H1 (cell line): Measurements from ENCODE around the gene NSUN7. TPM values are rescaled to one million over a fixed set of nuclear protein-coding genes. Genes with fewer than 3 reads are reported as not detected.

Source experiments
- CTCF ChIA-PET: fragments of 300-600 bp; sonication (Branson Sonifier 250); formaldehyde crosslinking; loops from one replicate; lab custom pipeline; 2021; ENCODE audit not compliant: partially characterized antibody; lab: Charles Lee
- POLR2A ChIA-PET: fragments of 300-600 bp; sonication (Branson Sonifier 250); formaldehyde crosslinking; loops from one replicate; lab custom pipeline; 2021; ENCODE audit warnings: inconsistent platforms; ENCODE audit not compliant: partially characterized antibody; lab: Charles Lee
- DNase-seq, 2 experiments: peaks; one replicate each; pipeline versions ENCODE4 v3.0.0 to v3.0.0-alpha.2; 2010 to 2022; ENCODE audit warnings: low spot score in 2 of 2, low read depth in 1 of 2, mixed read lengths in 1 of 2
- FAIRE-seq: peaks from 2 replicates; lab custom pipeline; 2011; peaks lifted over from hg19 to GRCh38; lab: Jason Lieb, UNC
- H2AFZ ChIP-seq: 2 replicates; pipeline ENCODE4 v1.8.1; 2012; ENCODE audit warnings: low read length, inconsistent platforms
- H2AK5ac ChIP-seq: 2 replicates; pipeline ENCODE4 v1.6.1; 2013; ENCODE audit warnings: low read depth, low read length
- H2BK120ac ChIP-seq: replicated peaks from 2 replicates; pipeline ENCODE3; 2013; ENCODE audit warnings: low read depth, low read length, inconsistent platforms
- H2BK12ac ChIP-seq: 2 replicates; pipeline ENCODE4 v1.6.1; 2013; ENCODE audit warnings: low read depth, low read length
- H2BK15ac ChIP-seq: 2 replicates; pipeline ENCODE4 v1.6.1; 2013; ENCODE audit warnings: low read length
- H2BK20ac ChIP-seq: 2 replicates; pipeline ENCODE4 v1.6.1; 2013; ENCODE audit warnings: low read length
- H2BK5ac ChIP-seq: 2 replicates; pipeline ENCODE4 v1.6.1; 2013; ENCODE audit warnings: low read depth, low read length
- H3K14ac ChIP-seq: 2 replicates; pipeline ENCODE4 v1.6.1; 2013; ENCODE audit warnings: inconsistent platforms; ENCODE audit not compliant: insufficient read length
- H3K18ac ChIP-seq: 2 replicates; pipeline ENCODE4 v1.6.1; 2013; ENCODE audit warnings: low read length; ENCODE audit errors: extremely low read depth
- H3K23ac ChIP-seq: 2 replicates; pipeline ENCODE4 v1.6.1; 2013; ENCODE audit warnings: inconsistent platforms; ENCODE audit not compliant: insufficient read length
- H3K23me2 ChIP-seq: 2 replicates; pipeline ENCODE4 v1.6.1; 2013; ENCODE audit warnings: low read depth, low read length
- H3K27ac ChIP-seq: 2 replicates; pipeline ENCODE4 v1.6.1; 2011; ENCODE audit warnings: low read depth, low read length, inconsistent platforms
- H3K27me3 ChIP-seq, 4 experiments: replicated peaks in 1 of 4; 1 replicate in 1 of 4; 2 replicates in 3 of 4; pipeline versions ENCODE4 v1.6.1 to v1.8.1; 2011 to 2013; ENCODE audit warnings: low read length in 3 of 4, mild to moderate bottlenecking in 3 of 4, inconsistent platforms in 2 of 4, mixed read lengths in 2 of 4, moderate library complexity in 1 of 4; ENCODE audit not compliant: control insufficient read depth in 3 of 4, insufficient read depth in 3 of 4; ENCODE audit errors: extremely low read depth in 1 of 4
- H3K36me3 ChIP-seq, 4 experiments: 2 replicates each; pipeline versions ENCODE4 v1.6.1 to v1.8.1; 2011 to 2013; ENCODE audit warnings: mild to moderate bottlenecking in 4 of 4, low read length in 3 of 4, moderate library complexity in 2 of 4, control low read depth in 1 of 4, inconsistent platforms in 1 of 4; ENCODE audit not compliant: insufficient read depth in 4 of 4, control insufficient read depth in 2 of 4
- H3K4ac ChIP-seq: replicated peaks from 2 replicates; pipeline ENCODE3; 2013; ENCODE audit warnings: low read length, low read depth, mixed read lengths, inconsistent platforms; ENCODE audit not compliant: insufficient read length
- H3K4me1 ChIP-seq, 4 experiments: replicated peaks in 1 of 4; 1 replicate in 1 of 4; 2 replicates in 3 of 4; pipeline versions ENCODE4 v1.6.1 to v1.8.1; 2011 to 2013; ENCODE audit warnings: low read length in 3 of 4, inconsistent platforms in 2 of 4, mixed read lengths in 1 of 4; ENCODE audit not compliant: insufficient read depth in 4 of 4, control insufficient read depth in 3 of 4
- H3K4me2 ChIP-seq, 2 experiments: 2 replicates each; pipeline versions ENCODE4 v1.6.1 to v1.8.1; 2011 to 2013; ENCODE audit warnings: low read depth in 2 of 2, low read length in 2 of 2, control low read depth in 1 of 2, inconsistent platforms in 1 of 2, mild to moderate bottlenecking in 1 of 2; ENCODE audit not compliant: insufficient read depth in 1 of 2
- H3K4me3 ChIP-seq, 4 experiments: fragments of 200-600, 300-600 bp in 1 of 4; sonication (generic), shearing (Covaris generic), sonication (Bioruptor Twin) in 1 of 4; 2 replicates each; pipeline versions ENCODE4 v1.5.1 to v1.8.1; 2011 to 2016; ENCODE audit warnings: low read length in 4 of 4, low read depth in 3 of 4, control low read depth in 2 of 4, inconsistent platforms in 2 of 4, mild to moderate bottlenecking in 2 of 4, mixed read lengths in 1 of 4, moderate library complexity in 1 of 4; ENCODE audit not compliant: insufficient read depth in 2 of 4; ENCODE audit errors: extremely low read depth in 1 of 4
- H3K56ac ChIP-seq: replicated peaks from 2 replicates; pipeline ENCODE3; 2013; ENCODE audit warnings: low read depth, mild to moderate bottlenecking, mixed read lengths, low read length, inconsistent platforms; ENCODE audit not compliant: insufficient read length
- H3K79me1 ChIP-seq: 2 replicates; pipeline ENCODE4 v1.6.1; 2013; ENCODE audit warnings: low read depth, low read length, control low read depth
- H3K79me2 ChIP-seq, 2 experiments: 2 replicates each; pipeline versions ENCODE4 v1.6.1 to v1.8.1; 2012 to 2013; ENCODE audit warnings: low read length in 2 of 2, mild to moderate bottlenecking in 2 of 2, inconsistent platforms in 1 of 2; ENCODE audit not compliant: insufficient read depth in 2 of 2, control insufficient read depth in 1 of 2
- H3K9ac ChIP-seq, 4 experiments: replicated peaks in 1 of 4; 1 replicate in 1 of 4; 2 replicates in 3 of 4; pipeline versions ENCODE4 v1.6.1 to v1.8.1; 2011 to 2013; ENCODE audit warnings: low read depth in 3 of 4, low read length in 3 of 4, control low read depth in 2 of 4, mild to moderate bottlenecking in 2 of 4, moderate library complexity in 2 of 4, inconsistent platforms in 1 of 4; ENCODE audit errors: extremely low read depth in 1 of 4
- H3K9me3 ChIP-seq, 2 experiments: 2 replicates each; pipeline versions ENCODE4 v1.6.1 to v1.8.1; 2012 to 2013; ENCODE audit warnings: mild to moderate bottlenecking in 2 of 2, moderate library complexity in 2 of 2, control low read depth in 1 of 2, inconsistent platforms in 1 of 2, low read depth in 1 of 2, low read length in 1 of 2, mixed read lengths in 1 of 2; ENCODE audit not compliant: insufficient read depth in 2 of 2
- H4K20me1 ChIP-seq, 2 experiments: replicated peaks in 1 of 2; 2 replicates each; pipeline versions ENCODE3 to v1.8.1; 2011 to 2013; ENCODE audit warnings: inconsistent platforms in 2 of 2, low read length in 2 of 2, mild to moderate bottlenecking in 1 of 2; ENCODE audit not compliant: insufficient read depth in 2 of 2, control insufficient read depth in 1 of 2
- H4K5ac ChIP-seq: 2 replicates; pipeline ENCODE4 v1.6.1; 2013; ENCODE audit warnings: low read length, low read depth, mixed read lengths, inconsistent platforms; ENCODE audit not compliant: insufficient read length
- H4K8ac ChIP-seq: 2 replicates; pipeline ENCODE4 v1.8.0; 2013; ENCODE audit warnings: mild to moderate bottlenecking, moderate library complexity, low read length, inconsistent platforms; ENCODE audit not compliant: insufficient read depth; ENCODE audit errors: extremely low read depth
- H4K91ac ChIP-seq: replicated peaks from 2 replicates; pipeline ENCODE3; 2013; ENCODE audit warnings: low read length, mixed read lengths, inconsistent platforms; ENCODE audit not compliant: insufficient read length
- PHF8 ChIP-seq: fragments of 200-600 bp; sonication (generic); conservative IDR thresholded peaks from 2 replicates; pipeline ENCODE4 v1.7.1; 2012; ENCODE audit warnings: low read depth, mild to moderate bottlenecking, inconsistent platforms, low read length, moderate library complexity
- WGBS, 2 experiments: shearing (Covaris generic) in 1 of 2; methylation state at CpG; one replicate each; pipeline versions ENCODE4 v1.1.6 to v1.1.7; 2013 to 2015; ENCODE audit warnings: low lambda C conversion rate in 2 of 2, mixed read lengths in 2 of 2, inconsistent platforms in 1 of 2, low coverage in 1 of 2, missing lambda C conversion rate in 1 of 2; ENCODE audit not compliant: insufficient replicate concordance in 2 of 2, insufficient coverage in 1 of 2, insufficient read length in 1 of 2; ENCODE audit errors: extremely low coverage in 1 of 2, missing lambda C conversion rate in 1 of 2; 5-methylcytosine and 5-hydroxymethylcytosine counted together
- polyA plus RNA-seq, 7 experiments: library from polyadenylated mRNA; depleted of rRNA in 3 of 7; stranded (reverse) in 5 of 7; unstranded in 2 of 7; fragments of >200 nt in 5 of 7; fragments of 200-250 nt in 2 of 7; gene quantifications; 1 replicate in 5 of 7; 2 replicates in 1 of 7; 4 replicates in 1 of 7; pipeline versions ENCODE4 v1.2.1 to v1.2.3, GENCODE V29; 2011 to 2013; ENCODE audit warnings: missing spikeins in 2 of 7, mixed read lengths in 2 of 7
- total RNA-seq: library from RNA; stranded (reverse); fragmentation: NEBNext Ultra II Directional; extraction: Animal tissue kit (Norgen Biotek cat#: 25700); gene quantifications from 2 replicates; pipeline ENCODE4 v1.2.1, GENCODE V29; 2021

The NSUN7 gene
- total and polyA plus RNA-seq, 2 of the 8 experiments (the other 6 are each of a cell fraction or from before 2014, with no cell fraction given), result 8.8 to 24.4 TPM

GRCh38 chr4:40702800-40703151 lies 47.0 kb upstream of the NSUN7 start:
- Histone ChIP-seq H3K4me2 (no peak overlapping the region), H4K20me1 (no peaks in the 10 kb centered on the region), H3K27ac (no peak overlapping the region), H4K91ac (no peak overlapping the region), H2BK12ac (no peak overlapping the region), H3K4me3 (no peak overlapping the region), H3K23me2 (no peaks in the 10 kb centered on the region), H2BK120ac (no peak overlapping the region), H3K79me1 (no peaks in the 10 kb centered on the region), H4K8ac (no peak overlapping the region), H3K9ac (no peak overlapping the region), H3K27me3 (no peaks in the 10 kb centered on the region), H3K9me3 (no peaks in the 10 kb centered on the region), H3K4me1 (peaks cover 0 to 3% (median 2%) of the 10 kb centered on the region in 4 experiments; a peak in 4 of 7 replicates), H2AFZ (no peak overlapping the region), H3K79me2 (no peaks in the 10 kb centered on the region), H3K56ac (no peak overlapping the region), H3K23ac (no peak overlapping the region), H2AK5ac (no peak overlapping the region), H2BK20ac (no peak overlapping the region), H2BK5ac (no peak overlapping the region), H3K36me3 (no peaks in the 10 kb centered on the region), H3K4ac (no peak overlapping the region), H4K5ac (no peak overlapping the region), H2BK15ac (no peak overlapping the region), H3K18ac (no peak overlapping the region), H3K14ac (no peak overlapping the region)
- ChIA-PET CTCF (no interaction called here), POLR2A (no interaction called here)
- WGBS, 2 experiments, result 47% methylated on average over 2 of the region's 2 CpGs; no CpG with 5 or more reads in 1 of the 2 experiments
- no peak for TF ChIP-seq PHF8
- FAIRE-seq (no peak), DNase-seq (no peak)
